OCI-LY7 (cell line): ENCODE data around the gene ETFRF1.
A peak's percentile ranks its signal among the peaks of the same experiment; 100 is the strongest.

ENCODE experiments used
- CTCF ChIP-seq: fragments of 200-600 bp; sonication (generic); conservative IDR thresholded peaks from 2 replicates; pipeline ENCODE4 v1.5.1; 2014; ENCODE audit warnings: mild to moderate bottlenecking, antibody characterized with exemption, low read length, moderate library complexity, mixed read lengths
- EZH2phosphoT487 ChIP-seq: fragments of 200-600 bp; sonication (generic); IDR thresholded peaks from 2 replicates; pipeline ENCODE4 v1.6.1; 2018; ENCODE audit warnings: low read depth, borderline replicate concordance, mild to moderate bottlenecking, mixed run types, antibody characterized with exemption, low read length, moderate library complexity, mixed read lengths

GRCh38 chr12:25155022-25155576 lies 39.9 kb upstream of the ETFRF1 start:
- TF ChIP-seq CTCF: peak; percentile 98
- no peak for TF ChIP-seq EZH2phosphoT487
